AG10803 (cell line): ENCODE data around the gene SREBF1.

Source experiments
- DNase-seq: peaks from one replicate; pipeline ENCODE4 v3.0.0; 2010; ENCODE audit warnings: low read depth
- H3K4me3 ChIP-seq: 2 replicates; pipeline ENCODE4 v1.5.1; 2011; ENCODE audit warnings: mild to moderate bottlenecking, low read length, control low read depth
- CTCF ChIP-seq: conservative IDR thresholded peaks from 2 replicates; pipeline ENCODE4 v1.5.1; 2011; ENCODE audit warnings: mild to moderate bottlenecking, low read length, control low read depth, inconsistent platforms

The SREBF1 gene

GRCh38 chr17:17771498-17772201 is 65.1 kb downstream of the SREBF1 start:
- H3K4me3 ChIP-seq: no peak overlapping the region
- TF ChIP-seq CTCF: no peak
- no peak for DNase-seq

GRCh38 chr17:17770632-17771044 is 66.1 kb downstream of the SREBF1 start:
- no peak overlapping the region for H3K4me3 ChIP-seq
- no peak for DNase-seq
- no peak for TF ChIP-seq CTCF

- no peak for DNase-seq
- TF ChIP-seq CTCF: no peak
- no peak overlapping the region for H3K4me3 ChIP-seq
Measured at GRCh38 chr17:17769869-17770631, 66.7 kb downstream of the SREBF1 start.

- no peak overlapping the region for H3K4me3 ChIP-seq
- DNase-seq: no peak
- TF ChIP-seq CTCF: no peak
Measured at GRCh38 chr17:17768424-17769088, 68.2 kb downstream of the SREBF1 start.

- TF ChIP-seq CTCF: no peak
- no peak for DNase-seq
- no peak overlapping the region for H3K4me3 ChIP-seq
Measured at GRCh38 chr17:17767887-17768418, 68.8 kb downstream of the SREBF1 start.

- no peak for TF ChIP-seq CTCF
- peak; percentile 61 for DNase-seq
- no peak overlapping the region for H3K4me3 ChIP-seq
Measured at GRCh38 chr17:17767154-17767869, 69.5 kb downstream of the SREBF1 start.
